Measurements from ENCODE around the gene ATXN3. TPM values are rescaled to one million over a fixed set of nuclear protein-coding genes. Genes with fewer than 3 reads are reported as not detected.
A peak's percentile ranks its signal among the peaks of the same experiment; 100 is the strongest.

ATXN3 gene
- total RNA-seq = 10 to 100 TPM; 29.3 to 30.5 TPM

DNA sequence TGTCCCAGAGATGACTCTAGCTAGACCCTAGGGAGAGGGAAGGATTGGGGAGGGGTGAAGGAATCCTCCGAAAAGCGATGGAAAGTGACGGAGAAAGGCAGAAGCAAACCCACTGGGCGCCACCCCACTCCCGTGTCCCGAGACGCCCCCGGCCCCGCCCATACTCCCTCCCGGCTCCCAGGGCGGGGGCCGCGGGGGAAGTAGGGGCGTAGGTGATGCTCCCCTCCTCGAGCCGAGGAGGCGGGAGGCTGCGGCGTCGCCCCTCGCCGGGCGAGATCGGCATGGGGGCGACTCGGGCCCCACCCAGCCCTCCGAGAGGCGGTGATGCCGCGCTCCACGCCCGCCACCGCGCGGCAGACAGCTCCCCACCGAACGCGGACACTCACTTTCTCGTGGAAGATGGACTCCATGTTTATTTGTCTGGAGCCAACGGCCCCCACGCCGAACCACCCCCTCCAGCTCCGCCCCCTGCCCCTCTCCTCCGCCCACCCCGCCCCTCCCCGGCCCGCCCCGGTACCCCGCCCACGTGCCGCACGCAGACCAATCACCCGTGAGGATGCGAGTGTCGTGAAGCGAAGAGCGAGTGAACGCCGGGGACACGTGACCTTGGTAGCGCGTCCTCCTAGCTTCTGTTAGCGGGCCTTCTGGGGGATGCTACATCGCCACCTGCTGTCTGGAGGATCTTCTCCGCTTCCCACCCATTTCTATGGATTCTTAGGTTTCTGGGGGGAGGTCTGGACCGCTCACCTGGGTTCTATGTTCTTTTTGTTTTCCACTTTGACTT is at the start of gene ATXN3:
Gene ATXN3 (minus strand): TSS at position 440 of the 784 bp plus-strand sequence. CDS start 30 bp downstream, at position 410.
- POLR2A ChIA-PET = interaction anchor here (0.6 to 9.2 kb wide), 10 partner anchors 15 to 596 kb away, joined by 3 to 149 read pairs (median 4); partner anchors contain the start of genes CPSF2, NDUFB1, PPP4R3A and TRIP11
- Mint-ChIP-seq H3K9me3 (no peaks in the 10 kb centered on the region), H3K27ac (peak within 1 kb of the TSS; percentile 92), H3K36me3 (ENCODE audit: low read depth) (no peaks in the 10 kb centered on the region), H3K4me3 (peak within 1 kb of the TSS; percentile 93), H3K4me1 (peaks cover 38% of the 10 kb centered on the region), H3K27me3 (no peaks in the 10 kb centered on the region)
- DNase-seq = peak; percentile 96
- CTCF ChIA-PET = interaction anchor here (0.7 to 5.0 kb wide), 23 partner anchors 8 to 683 kb away, joined by 3 to 141 read pairs (median 6); partner anchors contain the start of genes CPSF2, NDUFB1, PPP4R3A and TRIP11

DNA sequence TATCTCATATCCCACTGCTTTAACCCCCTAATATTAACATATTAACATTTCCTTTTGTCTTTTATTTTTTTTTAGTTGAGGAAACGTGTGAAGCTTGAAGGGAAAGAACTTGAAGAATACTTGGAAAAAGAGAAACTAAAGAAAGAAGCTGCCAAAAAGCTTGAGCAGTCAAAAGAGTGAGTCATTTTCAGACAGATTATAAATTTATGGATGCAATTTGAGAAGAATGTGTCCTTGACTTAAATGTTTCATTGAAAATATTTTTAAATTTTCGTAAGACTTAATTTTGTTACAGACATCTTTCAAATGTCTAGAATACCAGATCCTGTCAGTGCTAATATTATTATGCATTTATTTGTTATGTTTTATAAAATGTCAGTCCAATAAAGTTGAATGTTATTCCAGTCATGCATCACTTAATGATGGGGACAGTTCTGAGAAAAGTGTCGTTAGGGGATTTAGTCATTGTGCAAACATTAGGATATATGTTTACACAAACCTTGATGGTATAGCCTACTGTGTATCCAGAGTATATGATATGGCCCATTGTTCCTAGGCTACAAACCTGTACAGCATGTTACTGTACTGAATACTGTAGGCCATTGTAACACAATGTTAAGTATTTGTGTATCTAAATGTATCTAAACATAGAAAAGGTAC is 48.0 kb upstream of the ATXN3 start:
- ChIA-PET CTCF (no interaction called here), POLR2A (no interaction called here)
- peaks cover 52% of the 10 kb centered on the region for H3K36me3 Mint-ChIP-seq (ENCODE audit: low read depth)
- H3K4me3 Mint-ChIP-seq = no peak overlapping the region
- DNase-seq = no peak
- no peak overlapping the region for H3K27ac Mint-ChIP-seq
- H3K4me1 Mint-ChIP-seq = peaks cover 10% of the 10 kb centered on the region
- H3K27me3 Mint-ChIP-seq = no peaks in the 10 kb centered on the region
- H3K9me3 Mint-ChIP-seq = no peaks in the 10 kb centered on the region

DNA sequence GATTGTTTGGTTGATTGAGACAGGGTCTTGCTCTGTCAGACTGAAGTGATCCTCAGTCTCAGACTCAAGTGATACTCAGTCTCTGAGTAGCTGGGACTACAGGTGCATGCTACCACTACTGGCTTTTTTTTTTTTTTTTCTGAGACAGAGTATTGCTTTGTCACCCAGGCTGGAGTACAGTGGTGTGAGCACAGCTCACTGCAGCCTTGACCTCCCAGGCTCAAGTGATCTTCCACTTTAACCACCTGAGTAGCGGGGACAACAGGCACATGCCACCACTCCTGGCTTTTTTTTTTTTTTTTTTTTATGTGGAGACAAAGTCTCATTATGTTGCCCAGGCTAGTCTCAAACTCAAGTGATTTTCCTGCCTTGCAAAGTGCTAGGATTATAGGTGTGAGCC is 47.2 kb upstream of the ATXN3 start:
- H3K36me3 Mint-ChIP-seq (ENCODE audit: low read depth) = peaks cover 52% of the 10 kb centered on the region
- no peaks in the 10 kb centered on the region for H3K9me3 Mint-ChIP-seq
- H3K4me3 Mint-ChIP-seq = no peak overlapping the region

DNA sequence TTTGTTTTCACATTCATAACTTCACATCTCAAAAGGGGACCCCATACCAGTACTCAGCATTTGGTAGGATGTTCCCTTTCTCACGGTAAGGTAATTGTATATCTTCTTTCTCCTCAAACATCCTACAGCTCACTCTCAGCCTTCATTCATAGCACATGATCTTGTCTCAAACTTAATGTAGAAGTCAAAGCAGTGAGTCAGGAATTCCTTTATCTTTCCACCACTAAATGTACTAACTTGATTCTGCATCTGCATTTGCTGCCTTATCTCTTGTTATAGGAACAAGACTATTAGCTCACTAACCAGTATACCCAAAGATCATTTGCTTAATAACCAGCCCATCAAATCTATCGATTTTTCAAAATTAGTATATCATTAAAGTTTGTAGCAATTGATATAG is 38.3 kb upstream of the ATXN3 start:
- Mint-ChIP-seq H3K4me3 (no peak overlapping the region), H3K9me3 (no peaks in the 10 kb centered on the region), H3K27ac (no peak overlapping the region), H3K4me1 (peaks cover 5% of the 10 kb centered on the region), H3K36me3 (ENCODE audit: low read depth) (peaks cover 58% of the 10 kb centered on the region), H3K27me3 (no peaks in the 10 kb centered on the region)
- no peak for DNase-seq
- ChIA-PET POLR2A (interaction anchor here (0.9 to 1.2 kb wide), 2 partner anchors 24 to 39 kb away, joined by 3 to 6 read pairs; partner anchors contain the start of gene ATXN3), CTCF (no interaction called here)

More for the DNA sequence above, 47.2 kb upstream of the ATXN3 start:
- no peak overlapping the region for H3K27ac Mint-ChIP-seq
- CTCF ChIA-PET = interaction anchor here (0.6 kb wide), 1 partner anchor 536 kb away, joined by 5 read pairs; no protein-coding TSS in a partner anchor
- no peaks in the 10 kb centered on the region for H3K27me3 Mint-ChIP-seq
- peaks cover 10% of the 10 kb centered on the region for H3K4me1 Mint-ChIP-seq
- POLR2A ChIA-PET = no interaction called here
- no peak for DNase-seq

DNA sequence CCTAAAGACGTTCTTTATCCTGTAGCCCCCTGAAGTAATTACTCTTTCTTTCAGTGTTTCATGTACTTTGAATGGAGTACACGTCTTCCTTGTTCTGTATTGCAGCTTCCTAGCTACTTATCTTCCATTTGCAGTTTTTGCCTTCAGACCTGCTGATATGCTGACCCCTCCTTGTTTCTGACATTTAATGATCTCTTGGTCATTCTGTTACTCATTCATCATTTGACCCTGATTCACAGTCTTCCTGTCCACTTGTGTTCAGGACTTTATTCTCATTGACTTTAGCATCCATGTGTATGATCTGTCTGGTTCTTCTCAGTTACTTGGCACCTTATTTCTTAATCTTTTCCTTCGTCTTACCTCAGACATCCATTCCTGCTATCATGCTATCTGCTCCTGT is 37.6 kb upstream of the ATXN3 start:
- H3K27ac Mint-ChIP-seq = no peak overlapping the region
- ChIA-PET CTCF (no interaction called here), POLR2A (interaction anchor here (0.7 to 0.9 kb wide), 2 partner anchors 22 to 38 kb away, joined by 3 to 6 read pairs; partner anchors contain the start of genes ATXN3, CPSF2 and NDUFB1)
- no peak for DNase-seq
- no peaks in the 10 kb centered on the region for H3K27me3 Mint-ChIP-seq
- no peak overlapping the region for H3K4me3 Mint-ChIP-seq
- peaks cover 56% of the 10 kb centered on the region for H3K36me3 Mint-ChIP-seq (ENCODE audit: low read depth)
- peaks cover 5% of the 10 kb centered on the region for H3K4me1 Mint-ChIP-seq
- H3K9me3 Mint-ChIP-seq = no peaks in the 10 kb centered on the region

DNA sequence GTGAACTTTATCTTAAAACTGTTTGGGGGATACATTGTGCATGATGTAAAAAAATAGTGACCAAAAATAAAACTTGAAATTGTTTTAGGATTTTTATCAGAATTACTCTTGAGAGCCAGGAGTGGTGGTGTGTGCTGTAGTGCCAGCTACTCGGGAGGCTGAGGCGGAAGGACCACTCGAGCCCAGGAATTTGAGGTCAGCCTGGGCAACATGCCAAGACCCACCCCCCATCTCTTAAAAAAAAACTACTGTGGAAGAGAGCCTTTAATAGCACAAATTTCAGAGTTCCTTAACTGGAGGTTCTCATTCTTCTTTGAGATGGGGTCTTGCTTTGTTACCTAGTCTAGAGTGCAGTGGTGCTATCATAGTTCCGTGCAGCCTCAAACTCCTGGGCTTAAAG is 36.9 kb upstream of the ATXN3 start:
- Mint-ChIP-seq H3K9me3 (no peaks in the 10 kb centered on the region), H3K4me1 (peaks cover 5% of the 10 kb centered on the region), H3K27me3 (no peaks in the 10 kb centered on the region), H3K27ac (no peak overlapping the region), H3K4me3 (no peak overlapping the region), H3K36me3 (ENCODE audit: low read depth) (peaks cover 57% of the 10 kb centered on the region)
- ChIA-PET POLR2A (interaction anchor here (0.7 kb wide), 1 partner anchor 22 kb away, joined by 3 read pairs; the partner anchor contains the start of genes CPSF2 and NDUFB1), CTCF (no interaction called here)
- DNase-seq = no peak

DNA sequence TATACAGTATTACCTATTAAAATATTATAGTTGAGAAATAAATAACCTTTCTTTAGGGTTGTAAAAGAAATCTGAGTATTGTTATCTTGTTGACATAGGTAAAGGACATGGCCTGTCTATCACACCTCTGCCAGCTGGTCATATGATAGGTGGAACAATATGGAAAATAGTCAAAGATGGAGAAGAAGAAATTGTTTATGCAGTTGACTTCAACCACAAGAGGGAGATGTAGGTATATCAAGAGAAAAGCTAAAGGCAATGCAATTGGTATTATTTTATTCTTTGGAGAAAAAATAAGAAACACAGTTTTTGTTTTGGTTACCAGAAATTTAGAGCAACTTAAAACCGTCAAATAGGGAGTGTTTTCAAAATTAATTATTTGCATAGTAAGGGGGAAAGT is 28.9 kb upstream of the ATXN3 start:
- CTCF ChIA-PET = interaction anchor here (1.3 to 2.4 kb wide), 5 partner anchors 10 to 35 kb away, joined by 3 to 8 read pairs (median 4); no protein-coding TSS in a partner anchor
- H3K9me3 Mint-ChIP-seq = no peaks in the 10 kb centered on the region
- no peaks in the 10 kb centered on the region for H3K27me3 Mint-ChIP-seq
- peaks cover 47% of the 10 kb centered on the region for H3K36me3 Mint-ChIP-seq (ENCODE audit: low read depth)
- no peak overlapping the region for H3K4me3 Mint-ChIP-seq
- no peak for DNase-seq
- H3K4me1 Mint-ChIP-seq = no peaks in the 10 kb centered on the region
- POLR2A ChIA-PET = interaction anchor here (5.4 kb wide), 1 partner anchor 14 kb away, joined by 30 read pairs; the partner anchor contains the start of genes CPSF2 and NDUFB1
- no peak overlapping the region for H3K27ac Mint-ChIP-seq

DNA sequence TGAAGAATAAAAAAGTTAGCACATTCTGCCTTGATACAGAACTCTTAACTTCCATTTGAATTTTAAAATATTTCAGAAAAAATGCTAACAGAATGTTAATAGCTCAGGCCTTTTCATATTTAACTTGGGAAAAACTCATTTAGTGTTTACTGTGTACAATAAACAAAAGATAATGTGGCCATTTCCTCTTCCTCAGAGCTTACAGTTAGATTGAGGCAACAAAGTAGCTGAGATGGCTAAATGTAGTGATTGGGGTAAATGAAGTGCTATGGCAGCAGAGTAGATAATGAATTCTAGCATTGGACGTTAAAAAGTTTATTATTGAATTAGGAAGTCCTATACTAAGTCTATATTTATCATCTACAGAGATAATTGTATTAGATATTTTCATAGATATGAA is 28.1 kb upstream of the ATXN3 start:
- Mint-ChIP-seq H3K4me3 (no peak overlapping the region), H3K36me3 (ENCODE audit: low read depth) (peaks cover 54% of the 10 kb centered on the region), H3K4me1 (peaks cover 4% of the 10 kb centered on the region), H3K27ac (no peak overlapping the region), H3K9me3 (no peaks in the 10 kb centered on the region), H3K27me3 (no peaks in the 10 kb centered on the region)
- DNase-seq = no peak
- ChIA-PET CTCF (interaction anchor here (0.8 to 2.4 kb wide), 7 partner anchors 9 to 34 kb away, joined by 3 to 8 read pairs (median 3); partner anchors contain the start of genes ATXN3, CPSF2 and NDUFB1), POLR2A (interaction anchor here (1.1 to 5.4 kb wide), 2 partner anchors 14 to 468 kb away, joined by 3 to 30 read pairs; partner anchors contain the start of genes CPSF2 and NDUFB1)

DNA sequence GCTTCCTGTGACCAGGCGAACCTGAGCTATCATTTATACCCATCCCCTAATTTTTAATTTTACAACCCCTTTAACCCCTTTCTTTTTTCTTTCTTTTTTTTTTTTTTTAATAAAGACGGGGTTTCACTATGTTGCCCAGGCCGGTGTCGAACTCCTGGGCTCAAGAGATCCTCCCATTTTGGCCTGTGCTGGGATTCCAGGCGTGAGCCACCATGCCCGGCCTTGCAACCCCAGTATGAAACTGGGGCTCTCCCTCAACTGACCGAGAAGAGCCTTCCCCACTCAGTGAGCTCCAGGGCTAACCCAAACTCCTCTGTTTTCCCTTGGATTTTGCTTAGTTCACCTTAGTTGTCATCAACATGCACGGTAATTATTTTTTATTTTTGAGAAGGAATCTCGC is 16.4 kb upstream of the ATXN3 start:
- no peaks in the 10 kb centered on the region for H3K9me3 Mint-ChIP-seq
- peaks cover 47% of the 10 kb centered on the region for H3K36me3 Mint-ChIP-seq (ENCODE audit: low read depth)
- H3K4me3 Mint-ChIP-seq = peak overlapping the region; percentile 85
- CTCF ChIA-PET = interaction anchor here (0.7 to 7.0 kb wide), 5 partner anchors 16 to 898 kb away, joined by 3 to 141 read pairs (median 5); partner anchors contain the start of genes ATXN3 and TRIP11
- POLR2A ChIA-PET = interaction anchor here (1.5 to 11.2 kb wide), 8 partner anchors 11 to 613 kb away, joined by 4 to 149 read pairs (median 12); partner anchors contain the start of genes ATXN3, PPP4R3A, TC2N and TRIP11
- DNase-seq = no peak
- H3K27ac Mint-ChIP-seq = peak overlapping the region; percentile 97
- H3K27me3 Mint-ChIP-seq = no peaks in the 10 kb centered on the region
- H3K4me1 Mint-ChIP-seq = peaks cover 60% of the 10 kb centered on the region

DNA sequence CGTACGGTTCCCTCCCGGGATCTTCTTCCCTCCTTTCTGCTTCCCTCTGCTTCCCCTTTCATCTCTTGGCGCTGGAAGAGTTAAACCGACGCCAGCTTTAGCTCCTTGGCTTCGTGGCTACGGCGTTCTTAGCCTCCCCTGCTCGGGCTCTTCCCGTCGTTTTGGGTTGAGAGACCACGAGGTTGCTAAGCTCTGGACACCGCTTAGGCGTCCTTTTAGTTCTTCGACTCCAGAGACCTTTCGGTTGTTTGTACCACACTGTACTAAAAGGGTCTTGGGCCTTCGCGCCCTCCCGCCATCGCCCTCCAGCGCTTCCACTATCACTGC is 15.9 kb upstream of the ATXN3 start:
- CTCF ChIA-PET = interaction anchor here (0.7 to 7.0 kb wide), 7 partner anchors 15 to 1019 kb away, joined by 3 to 141 read pairs (median 3); partner anchors contain the start of genes ATXN3 and TRIP11
- H3K4me1 Mint-ChIP-seq = peaks cover 55% of the 10 kb centered on the region

DNA sequence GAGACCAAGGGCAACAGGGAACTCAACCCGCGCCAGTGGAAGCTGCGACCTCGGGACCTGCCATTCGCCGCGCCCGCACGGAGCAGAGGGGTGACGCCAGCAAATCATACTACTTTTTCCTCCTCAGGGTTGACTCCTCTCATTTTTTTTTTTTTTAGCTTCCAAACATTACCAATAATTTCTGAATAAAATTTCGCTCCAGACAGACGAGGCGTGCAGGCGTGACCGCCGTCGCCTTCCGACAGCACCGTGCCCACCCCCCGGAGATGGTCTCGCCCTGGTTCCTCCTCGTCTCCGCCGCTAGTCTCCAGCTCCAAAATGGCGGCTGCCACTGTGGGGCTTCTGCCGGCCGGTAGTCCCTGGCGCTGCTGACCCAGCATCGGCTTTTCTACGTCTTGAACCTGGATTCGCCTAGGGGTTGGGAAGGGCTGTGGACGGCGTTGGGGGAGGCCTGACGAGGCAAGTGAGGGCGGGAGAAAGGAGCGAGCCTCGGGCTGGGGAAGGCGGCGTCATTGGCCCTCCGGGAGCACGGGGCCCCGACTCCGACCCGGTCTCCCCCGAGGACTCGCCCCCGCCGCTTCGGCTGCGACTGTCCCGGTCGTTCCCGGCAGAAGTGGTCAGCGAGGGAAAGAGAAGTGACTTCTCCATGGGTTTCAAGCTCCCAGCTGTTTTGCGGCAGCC is 15.4 kb upstream of the ATXN3 start, which contains the start of the genes CPSF2 and NDUFB1:
Gene CPSF2 (plus strand): TSS at position 300 of the 681 bp plus-strand sequence. CDS start 9,016 bp downstream, outside the sequence.
Gene NDUFB1 (minus strand): TSS at position 37 of the 681 bp plus-strand sequence. CDS start 4,069 bp downstream, outside the sequence.
- no peaks in the 10 kb centered on the region for H3K9me3 Mint-ChIP-seq
- peak within 1 kb of the TSS; percentile 85 for H3K4me3 Mint-ChIP-seq
- H3K36me3 Mint-ChIP-seq (ENCODE audit: low read depth) = peaks cover 47% of the 10 kb centered on the region
- peak; percentile 86 for DNase-seq
- ChIA-PET CTCF (interaction anchor here (0.6 to 7.0 kb wide), 9 partner anchors 13 to 1020 kb away, joined by 3 to 141 read pairs (median 3); partner anchors contain the start of genes ATXN3 and TRIP11), POLR2A (interaction anchor here (0.7 to 11.2 kb wide), 18 partner anchors 12 to 1007 kb away, joined by 3 to 149 read pairs (median 4); partner anchors contain the start of genes ATXN3, PPP4R3A, TC2N and TRIP11)
- peaks cover 50% of the 10 kb centered on the region for H3K4me1 Mint-ChIP-seq
- H3K27me3 Mint-ChIP-seq = no peaks in the 10 kb centered on the region
- H3K27ac Mint-ChIP-seq = peak within 1 kb of the TSS; percentile 97

More for the DNA sequence above, 15.9 kb upstream of the ATXN3 start:
- Mint-ChIP-seq H3K4me3 (peak overlapping the region; percentile 85), H3K27ac (peak overlapping the region; percentile 97), H3K27me3 (no peaks in the 10 kb centered on the region), H3K9me3 (no peaks in the 10 kb centered on the region), H3K36me3 (ENCODE audit: low read depth) (peaks cover 47% of the 10 kb centered on the region)
- peak; percentile 20 for DNase-seq
- POLR2A ChIA-PET = interaction anchor here (1.1 to 11.2 kb wide), 10 partner anchors 11 to 1008 kb away, joined by 3 to 149 read pairs (median 8); partner anchors contain the start of genes ATXN3, PPP4R3A, TC2N and TRIP11

Data from activated CD4-positive, alpha-beta memory T cell treated with anti-CD3 and anti-CD28 coated beads, Interleukin-2, amount 10 ng/mL, durations not matched to agents 7 days and 5 days (primary cell).